Epidermal melanocyte (primary cell): Measurements from ENCODE around the gene CFAP73.
"Not testable (repeated sequence)": the region's sequence is repeated elsewhere in the genome, so short reads cannot be mapped to it uniquely, and the experiment has no call there.

Source experiments
- DNase-seq: peaks from one replicate; pipeline ENCODE4 v3.0.0; 2011; ENCODE audit warnings: low spot score; ENCODE audit not compliant: insufficient read length

Gene CFAP73

GRCh38 chr12:113149361-113150150 is at the start of gene CFAP73:
Gene CFAP73 (plus strand): TSS chr12:113149724. CDS start chr12:113149858, 134 bp downstream.
- DNase-seq: peak; percentile 71

- DNase-seq: no peak
Observed at GRCh38 chr12:113099764-113100163, 49.8 kb upstream of the CFAP73 start.

GRCh38 chr12:113101751-113102150 is 47.8 kb upstream of the CFAP73 start:
- peak; percentile 1 for DNase-seq

GRCh38 chr12:113102811-113103210 is 46.7 kb upstream of the CFAP73 start:
- peak; percentile 11 for DNase-seq

DNA sequence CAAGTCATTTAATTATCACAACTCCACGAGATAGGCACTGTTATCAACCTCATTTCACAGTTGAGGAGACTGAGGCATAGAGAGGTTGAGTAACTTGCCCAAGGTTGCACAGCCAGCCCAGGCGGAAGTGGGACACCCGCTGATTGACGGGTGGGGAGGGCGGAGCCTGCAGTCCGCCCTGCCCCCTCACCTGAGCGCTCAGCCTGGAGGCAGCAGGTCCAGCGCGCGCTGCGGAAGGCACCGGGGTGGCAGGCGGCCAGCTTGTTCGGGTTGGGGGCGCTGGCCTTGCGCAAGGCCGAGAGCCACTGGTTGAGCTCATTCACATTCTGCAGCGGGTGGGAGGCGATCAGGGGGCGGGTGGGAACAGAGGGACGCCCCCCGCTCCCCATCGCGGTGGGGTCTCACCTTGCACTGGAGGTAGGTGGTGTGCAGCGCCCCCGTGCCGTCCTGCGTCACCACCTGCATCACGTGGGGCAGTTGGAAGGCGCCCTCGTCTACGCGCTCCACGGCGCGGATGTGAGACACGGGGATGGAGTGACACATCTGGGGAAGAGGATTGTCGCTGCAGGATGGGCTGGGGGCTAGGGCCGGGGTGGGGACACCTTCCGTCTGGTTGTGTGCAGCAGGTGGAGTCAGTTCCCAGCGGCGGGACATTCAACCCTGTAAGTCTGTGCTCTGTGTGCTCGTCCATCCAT is 45.6 kb upstream of the CFAP73 start:
- peak; percentile 15 for DNase-seq

GRCh38 chr12:113104953-113105510 is 44.5 kb upstream of the CFAP73 start:
- peak; percentile 8 for DNase-seq

DNA sequence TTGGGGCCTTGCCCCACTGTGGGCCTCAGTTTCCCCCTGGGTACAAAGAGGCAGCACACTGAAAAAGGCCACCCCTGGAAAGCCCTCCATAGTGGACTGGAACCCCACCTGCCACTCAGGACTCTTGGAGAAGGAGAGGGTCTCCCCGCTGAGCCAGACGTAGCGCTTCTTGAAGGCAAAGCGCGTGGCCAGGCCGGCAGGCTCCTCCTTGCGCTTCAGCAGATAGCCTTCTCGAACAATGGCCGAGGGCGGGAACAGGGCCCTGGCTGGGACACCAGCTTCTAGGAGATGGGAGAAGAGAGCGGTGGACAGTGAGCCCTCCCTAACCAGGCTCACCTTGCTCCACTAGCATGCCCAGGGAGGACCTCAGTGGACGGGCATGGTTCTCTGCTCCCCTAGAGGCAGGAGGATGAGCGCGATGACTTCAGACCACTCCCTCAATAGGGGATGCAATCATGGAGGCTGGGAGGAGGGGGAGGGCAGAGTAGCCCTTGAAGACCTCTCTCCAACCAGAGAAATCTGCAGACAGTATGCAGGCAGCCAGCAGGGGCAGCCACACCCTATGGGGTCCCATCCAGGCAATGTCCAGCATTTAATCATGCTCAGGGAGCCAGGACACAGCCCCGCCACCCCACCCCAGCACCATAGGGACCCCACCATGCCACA is 43.8 kb upstream of the CFAP73 start:
- DNase-seq: peak; percentile 9

GRCh38 chr12:113106361-113106760 is 43.2 kb upstream of the CFAP73 start:
- DNase-seq: peak; percentile 5

GRCh38 chr12:113108308-113108707 is 41.2 kb upstream of the CFAP73 start:
- peak; percentile 0 for DNase-seq

GRCh38 chr12:113109360-113109759 is 40.2 kb upstream of the CFAP73 start:
- peak; percentile 7 for DNase-seq

DNA sequence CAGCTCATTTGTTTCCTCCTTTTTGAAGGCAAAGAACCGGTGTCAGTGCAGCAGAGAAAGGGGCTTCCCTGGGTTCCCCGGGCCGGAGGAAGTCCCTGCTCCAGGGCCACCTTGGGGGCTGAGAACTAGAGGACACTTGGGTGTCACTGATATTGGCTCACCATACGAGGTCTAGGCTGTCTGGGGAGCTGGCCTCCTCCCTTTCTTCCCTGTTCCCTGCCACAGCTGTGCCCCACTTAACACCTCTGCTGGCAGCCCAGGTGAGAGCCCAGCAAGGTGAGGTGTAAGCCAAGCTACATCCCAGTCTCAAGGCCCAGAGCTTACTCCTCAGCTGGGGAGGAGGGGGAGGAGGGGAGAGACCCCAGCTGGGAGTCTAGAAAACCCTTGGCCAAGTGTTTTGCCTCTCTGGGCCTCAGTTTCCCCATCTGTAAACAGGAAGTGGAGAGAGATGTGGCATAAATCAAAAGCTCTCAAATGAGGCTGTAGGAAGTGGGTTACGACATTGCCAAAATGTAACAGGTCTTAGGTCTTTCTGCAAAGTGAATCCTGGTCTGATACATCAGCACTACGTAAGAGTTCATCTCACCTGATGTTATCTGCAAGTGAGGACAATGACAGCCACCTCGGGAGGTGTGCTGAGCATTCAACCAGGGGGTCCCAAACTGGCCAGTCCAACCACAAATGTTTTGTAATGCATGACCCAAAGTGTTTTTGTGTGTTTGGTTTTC is 39.5 kb upstream of the CFAP73 start:
- peak; percentile 10 for DNase-seq

DNA sequence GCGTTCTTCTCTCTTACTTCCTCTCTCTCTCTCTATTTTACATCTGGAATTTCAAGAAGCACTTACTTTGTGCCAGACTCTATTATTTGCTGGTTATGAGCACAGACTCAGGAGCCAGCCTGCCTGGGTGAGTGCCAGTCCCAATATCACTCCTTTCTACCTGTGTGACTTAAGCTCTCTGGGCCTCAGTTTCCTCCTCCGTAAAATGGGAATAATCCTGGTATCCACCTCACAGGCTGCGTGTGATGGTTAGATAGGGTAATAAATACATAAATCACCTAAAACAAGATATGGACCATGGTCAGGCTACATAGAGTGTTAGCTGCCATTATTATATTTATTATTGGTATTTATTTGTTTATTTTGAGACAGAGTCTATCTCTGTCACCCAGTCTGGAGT is 38.3 kb upstream of the CFAP73 start:
- DNase-seq: no peak

- no peak for DNase-seq
Observed at GRCh38 chr12:113112043-113112899, 37.3 kb upstream of the CFAP73 start.

- no peak for DNase-seq
Observed at GRCh38 chr12:113113397-113113796, 36.1 kb upstream of the CFAP73 start.

DNA sequence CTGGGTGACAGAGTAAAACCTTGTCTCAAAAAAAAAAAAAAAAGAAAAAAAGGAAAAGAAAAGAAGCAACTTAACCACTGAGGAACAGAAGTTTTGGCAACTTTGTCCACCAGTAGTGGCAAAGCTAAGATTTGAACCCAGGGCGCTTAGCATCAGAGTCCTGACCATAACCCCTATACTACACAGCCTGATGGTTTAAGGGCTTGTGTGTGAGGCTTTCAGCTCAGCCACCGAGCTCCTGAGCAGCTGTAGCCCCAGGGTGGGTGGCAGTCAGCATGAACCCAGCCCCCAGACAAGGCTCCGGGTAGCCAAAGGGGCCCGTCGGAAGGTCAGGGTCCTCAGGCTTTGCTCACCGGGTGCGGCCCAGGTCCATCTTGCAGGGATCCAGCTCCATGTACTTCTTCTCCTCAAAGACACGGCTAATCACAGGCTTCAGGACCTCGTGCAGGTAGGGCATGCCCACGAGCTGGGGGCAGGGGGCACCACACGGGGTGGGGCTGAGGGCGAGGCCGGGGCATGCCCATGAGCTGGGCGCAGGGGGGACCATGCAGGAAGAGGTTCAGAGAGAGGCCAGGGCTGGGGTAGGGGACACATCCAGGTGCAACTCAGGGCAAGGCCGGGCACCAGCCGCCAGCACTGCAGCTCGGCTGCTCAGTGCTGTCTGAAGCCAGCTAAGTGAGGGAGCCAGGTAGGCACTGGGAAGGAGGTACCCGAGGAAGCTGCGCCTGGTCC is 34.9 kb upstream of the CFAP73 start:
- DNase-seq: no peak

DNA sequence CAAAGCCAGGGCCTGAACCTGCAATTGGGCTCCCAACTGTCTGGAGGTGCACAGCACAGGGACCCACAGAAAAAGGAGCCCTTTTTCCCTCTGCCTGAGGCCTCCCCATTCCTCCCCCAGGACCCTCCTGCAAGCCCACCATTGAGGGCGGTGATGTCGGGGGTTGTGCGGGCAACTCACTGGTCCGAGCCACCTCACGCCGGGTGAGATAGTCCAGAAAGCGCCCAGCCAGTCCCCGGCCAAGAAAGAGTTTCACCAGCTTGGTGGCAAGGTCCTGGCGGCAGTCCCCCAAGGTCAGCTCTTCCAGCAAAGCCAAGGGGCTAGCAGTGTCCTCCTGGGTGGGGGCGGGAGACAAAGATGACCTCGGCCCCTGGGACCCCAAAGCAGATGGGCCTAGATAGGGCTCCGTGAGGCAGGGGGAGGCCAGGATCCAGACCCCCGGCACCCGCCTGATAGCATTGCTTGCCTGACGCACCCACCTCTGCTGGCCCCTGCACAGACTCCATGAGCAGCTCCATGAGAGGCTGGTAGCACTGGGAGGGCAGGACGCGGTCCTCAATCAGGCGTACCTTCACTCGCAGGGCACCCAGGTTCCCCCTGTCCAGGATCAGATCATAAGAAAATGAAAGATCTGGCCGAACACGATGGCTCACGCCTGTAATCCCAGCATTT is 33.9 kb upstream of the CFAP73 start:
- DNase-seq: no peak

GRCh38 chr12:113116875-113117274 is 32.6 kb upstream of the CFAP73 start:
- no peak for DNase-seq

DNA sequence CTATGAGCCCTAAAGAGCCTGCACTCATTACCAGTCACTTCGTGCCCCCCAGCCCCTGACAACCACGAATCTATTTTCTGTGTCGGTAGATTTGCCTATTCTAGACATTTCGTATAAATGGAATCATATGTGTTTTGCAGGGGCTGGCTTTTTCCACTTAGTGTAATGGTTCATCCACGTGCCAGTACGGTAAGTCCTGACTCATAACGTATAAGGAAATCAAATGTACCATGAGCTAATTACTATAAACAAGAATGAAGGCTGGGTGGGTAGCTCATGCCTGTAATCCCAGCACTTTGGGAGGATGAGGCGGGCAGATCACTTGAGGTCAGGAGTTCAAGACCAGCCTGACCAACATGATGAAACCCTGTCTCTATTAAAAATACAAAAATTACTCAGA is 31.8 kb upstream of the CFAP73 start:
- not testable (repeated sequence) for DNase-seq

- no peak for DNase-seq
Observed at GRCh38 chr12:113118142-113118541, 31.4 kb upstream of the CFAP73 start.
